Measurements from ENCODE around the gene CYP51A1. TPM values are rescaled to one million over a fixed set of nuclear protein-coding genes. Genes with fewer than 3 reads are reported as not detected.

Gene CYP51A1
- total RNA-seq, 1 donor from 2014 or later, result 93.4 TPM

Other genes with a start within 250 kb of the CYP51A1 start
- gene AKAP9, start 193.6 kb downstream of the CYP51A1 start, total RNA-seq (ENCODE audit: insufficient read depth, low replicate concordance), result 99.7 TPM
- gene LRRD1, start 44.7 kb upstream of the CYP51A1 start, total RNA-seq (ENCODE audit: insufficient read depth, low replicate concordance), result 4.1 TPM
- gene KRIT1, start 111.4 kb upstream of the CYP51A1 start, total RNA-seq (ENCODE audit: insufficient read depth, low replicate concordance), result 82.3 TPM
- gene ANKIB1, start 111.5 kb upstream of the CYP51A1 start, total RNA-seq (ENCODE audit: insufficient read depth, low replicate concordance), result 57.3 TPM